ENCODE results near the gene RPTOR. TPM values are rescaled to one million over a fixed set of nuclear protein-coding genes. Genes with fewer than 3 reads are reported as not detected.

The RPTOR gene
- polyA plus RNA-seq, 1 of the 3 experiments (the other 2 are of a cell fraction) = 14.9 TPM

DNA sequence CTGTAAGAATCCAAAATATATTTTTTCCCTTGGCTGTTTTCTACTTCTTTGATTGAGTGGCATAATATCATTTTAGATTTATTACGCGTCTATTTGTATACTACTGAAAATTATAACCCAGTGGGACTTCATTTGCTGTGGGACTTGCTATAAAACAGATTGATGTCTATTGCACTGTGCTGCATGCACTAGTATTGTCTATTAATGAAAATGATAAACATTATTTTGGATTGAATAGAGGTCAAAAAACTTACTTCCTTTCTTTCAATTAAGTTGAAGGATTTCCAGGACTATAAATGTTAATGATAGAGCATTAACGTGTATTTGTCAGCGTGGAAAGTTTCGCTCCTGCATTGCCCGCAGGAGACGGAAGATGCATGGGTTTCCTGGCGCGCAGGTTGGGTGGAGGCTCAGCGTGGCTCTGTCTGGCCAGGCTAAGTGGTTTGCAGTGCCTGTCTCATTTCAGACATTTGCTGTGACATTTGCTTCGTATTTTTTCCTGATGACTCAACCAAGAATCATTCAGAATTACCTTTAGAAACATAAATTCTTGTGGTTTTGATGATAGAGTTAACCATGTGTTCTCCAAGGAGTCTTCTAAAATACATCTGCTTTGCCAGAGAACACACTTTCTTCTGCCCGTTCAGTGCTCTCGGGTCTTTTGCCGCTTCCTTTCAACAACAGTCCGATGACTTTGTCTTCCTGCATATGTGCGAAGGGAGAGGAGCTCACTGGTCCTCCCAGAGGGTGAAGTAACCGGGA lies 216.7 kb downstream of the RPTOR start (continued):
- TF ChIP-seq, protein P1, sequence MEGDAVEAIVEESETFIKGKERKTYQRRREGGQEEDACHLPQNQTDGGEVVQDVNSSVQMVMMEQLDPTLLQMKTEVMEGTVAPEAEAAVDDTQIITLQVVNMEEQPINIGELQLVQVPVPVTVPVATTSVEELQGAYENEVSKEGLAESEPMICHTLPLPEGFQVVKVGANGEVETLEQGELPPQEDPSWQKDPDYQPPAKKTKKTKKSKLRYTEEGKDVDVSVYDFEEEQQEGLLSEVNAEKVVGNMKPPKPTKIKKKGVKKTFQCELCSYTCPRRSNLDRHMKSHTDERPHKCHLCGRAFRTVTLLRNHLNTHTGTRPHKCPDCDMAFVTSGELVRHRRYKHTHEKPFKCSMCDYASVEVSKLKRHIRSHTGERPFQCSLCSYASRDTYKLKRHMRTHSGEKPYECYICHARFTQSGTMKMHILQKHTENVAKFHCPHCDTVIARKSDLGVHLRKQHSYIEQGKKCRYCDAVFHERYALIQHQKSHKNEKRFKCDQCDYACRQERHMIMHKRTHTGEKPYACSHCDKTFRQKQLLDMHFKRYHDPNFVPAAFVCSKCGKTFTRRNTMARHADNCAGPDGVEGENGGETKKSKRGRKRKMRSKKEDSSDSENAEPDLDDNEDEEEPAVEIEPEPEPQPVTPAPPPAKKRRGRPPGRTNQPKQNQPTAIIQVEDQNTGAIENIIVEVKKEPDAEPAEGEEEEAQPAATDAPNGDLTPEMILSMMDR (IDR thresholded peaks at IDR 0.05) = no peak
- peak; percentile 96 for TF ChIP-seq FOSL2 (IDR thresholded peaks at IDR 0.05; ENCODE audit: borderline replicate concordance, low read depth)
- TF ChIP-seq RXRA (IDR thresholded peaks at IDR 0.05; ENCODE audit: borderline replicate concordance, low read depth) = peak; percentile 85; the same call in 1 of the 2 replicates
- TF ChIP-seq, protein P2, sequence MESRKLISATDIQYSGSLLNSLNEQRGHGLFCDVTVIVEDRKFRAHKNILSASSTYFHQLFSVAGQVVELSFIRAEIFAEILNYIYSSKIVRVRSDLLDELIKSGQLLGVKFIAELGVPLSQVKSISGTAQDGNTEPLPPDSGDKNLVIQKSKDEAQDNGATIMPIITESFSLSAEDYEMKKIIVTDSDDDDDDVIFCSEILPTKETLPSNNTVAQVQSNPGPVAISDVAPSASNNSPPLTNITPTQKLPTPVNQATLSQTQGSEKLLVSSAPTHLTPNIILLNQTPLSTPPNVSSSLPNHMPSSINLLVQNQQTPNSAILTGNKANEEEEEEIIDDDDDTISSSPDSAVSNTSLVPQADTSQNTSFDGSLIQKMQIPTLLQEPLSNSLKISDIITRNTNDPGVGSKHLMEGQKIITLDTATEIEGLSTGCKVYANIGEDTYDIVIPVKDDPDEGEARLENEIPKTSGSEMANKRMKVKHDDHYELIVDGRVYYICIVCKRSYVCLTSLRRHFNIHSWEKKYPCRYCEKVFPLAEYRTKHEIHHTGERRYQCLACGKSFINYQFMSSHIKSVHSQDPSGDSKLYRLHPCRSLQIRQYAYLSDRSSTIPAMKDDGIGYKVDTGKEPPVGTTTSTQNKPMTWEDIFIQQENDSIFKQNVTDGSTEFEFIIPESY (IDR thresholded peaks at IDR 0.05; ENCODE audit: borderline replicate concordance, low read depth) = peak; percentile 78; the same call in 1 of the 2 replicates
- TF ChIP-seq JUND (IDR thresholded peaks at IDR 0.05) = peak; percentile 97
- TF ChIP-seq CHD2 (IDR thresholded peaks at IDR 0.05; ENCODE audit: low read length, partially characterized antibody) = no peak
- TF ChIP-seq, protein P3, sequence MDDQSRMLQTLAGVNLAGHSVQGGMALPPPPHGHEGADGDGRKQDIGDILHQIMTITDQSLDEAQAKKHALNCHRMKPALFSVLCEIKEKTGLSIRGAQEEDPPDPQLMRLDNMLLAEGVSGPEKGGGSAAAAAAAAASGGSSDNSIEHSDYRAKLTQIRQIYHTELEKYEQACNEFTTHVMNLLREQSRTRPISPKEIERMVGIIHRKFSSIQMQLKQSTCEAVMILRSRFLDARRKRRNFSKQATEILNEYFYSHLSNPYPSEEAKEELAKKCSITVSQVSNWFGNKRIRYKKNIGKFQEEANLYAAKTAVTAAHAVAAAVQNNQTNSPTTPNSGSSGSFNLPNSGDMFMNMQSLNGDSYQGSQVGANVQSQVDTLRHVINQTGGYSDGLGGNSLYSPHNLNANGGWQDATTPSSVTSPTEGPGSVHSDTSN (IDR thresholded peaks at IDR 0.05) = peak; percentile 96
- TF ChIP-seq, protein P4, sequence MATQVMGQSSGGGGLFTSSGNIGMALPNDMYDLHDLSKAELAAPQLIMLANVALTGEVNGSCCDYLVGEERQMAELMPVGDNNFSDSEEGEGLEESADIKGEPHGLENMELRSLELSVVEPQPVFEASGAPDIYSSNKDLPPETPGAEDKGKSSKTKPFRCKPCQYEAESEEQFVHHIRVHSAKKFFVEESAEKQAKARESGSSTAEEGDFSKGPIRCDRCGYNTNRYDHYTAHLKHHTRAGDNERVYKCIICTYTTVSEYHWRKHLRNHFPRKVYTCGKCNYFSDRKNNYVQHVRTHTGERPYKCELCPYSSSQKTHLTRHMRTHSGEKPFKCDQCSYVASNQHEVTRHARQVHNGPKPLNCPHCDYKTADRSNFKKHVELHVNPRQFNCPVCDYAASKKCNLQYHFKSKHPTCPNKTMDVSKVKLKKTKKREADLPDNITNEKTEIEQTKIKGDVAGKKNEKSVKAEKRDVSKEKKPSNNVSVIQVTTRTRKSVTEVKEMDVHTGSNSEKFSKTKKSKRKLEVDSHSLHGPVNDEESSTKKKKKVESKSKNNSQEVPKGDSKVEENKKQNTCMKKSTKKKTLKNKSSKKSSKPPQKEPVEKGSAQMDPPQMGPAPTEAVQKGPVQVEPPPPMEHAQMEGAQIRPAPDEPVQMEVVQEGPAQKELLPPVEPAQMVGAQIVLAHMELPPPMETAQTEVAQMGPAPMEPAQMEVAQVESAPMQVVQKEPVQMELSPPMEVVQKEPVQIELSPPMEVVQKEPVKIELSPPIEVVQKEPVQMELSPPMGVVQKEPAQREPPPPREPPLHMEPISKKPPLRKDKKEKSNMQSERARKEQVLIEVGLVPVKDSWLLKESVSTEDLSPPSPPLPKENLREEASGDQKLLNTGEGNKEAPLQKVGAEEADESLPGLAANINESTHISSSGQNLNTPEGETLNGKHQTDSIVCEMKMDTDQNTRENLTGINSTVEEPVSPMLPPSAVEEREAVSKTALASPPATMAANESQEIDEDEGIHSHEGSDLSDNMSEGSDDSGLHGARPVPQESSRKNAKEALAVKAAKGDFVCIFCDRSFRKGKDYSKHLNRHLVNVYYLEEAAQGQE (IDR thresholded peaks at IDR 0.05; ENCODE audit: low read depth, low read length) = no peak
- TF ChIP-seq EP300 (IDR thresholded peaks at IDR 0.05; ENCODE audit: borderline replicate concordance in 1 of 2, low read depth in 1 of 2, low read length in 1 of 2) = peak; percentile 30 to 92; a peak in 2 of 4 replicates
- TF ChIP-seq SMC3 (IDR thresholded peaks at IDR 0.05; ENCODE audit: low read depth, low read length) = no peak
- TF ChIP-seq RAD21 (IDR thresholded peaks at IDR 0.05; ENCODE audit: low read length) = 0 out of 2 replicates have a peak, but pooled peaks have one; percentile 12
- peak; percentile 71; the same call in 1 of the 2 replicates for TF ChIP-seq NFIC (IDR thresholded peaks at IDR 0.05; ENCODE audit: borderline replicate concordance)
- peak; percentile 75; the same call in 1 of the 2 replicates for TF ChIP-seq POLR2AphosphoS5 (IDR thresholded peaks at IDR 0.05; ENCODE audit: low read depth, low read length)
- TF ChIP-seq FOXM1 (IDR thresholded peaks at IDR 0.05; ENCODE audit: low read depth) = peak; percentile 44; the same call in 1 of the 2 replicates
